ENCODE results near the gene SH3GL2.

The SH3GL2 gene

DNA sequence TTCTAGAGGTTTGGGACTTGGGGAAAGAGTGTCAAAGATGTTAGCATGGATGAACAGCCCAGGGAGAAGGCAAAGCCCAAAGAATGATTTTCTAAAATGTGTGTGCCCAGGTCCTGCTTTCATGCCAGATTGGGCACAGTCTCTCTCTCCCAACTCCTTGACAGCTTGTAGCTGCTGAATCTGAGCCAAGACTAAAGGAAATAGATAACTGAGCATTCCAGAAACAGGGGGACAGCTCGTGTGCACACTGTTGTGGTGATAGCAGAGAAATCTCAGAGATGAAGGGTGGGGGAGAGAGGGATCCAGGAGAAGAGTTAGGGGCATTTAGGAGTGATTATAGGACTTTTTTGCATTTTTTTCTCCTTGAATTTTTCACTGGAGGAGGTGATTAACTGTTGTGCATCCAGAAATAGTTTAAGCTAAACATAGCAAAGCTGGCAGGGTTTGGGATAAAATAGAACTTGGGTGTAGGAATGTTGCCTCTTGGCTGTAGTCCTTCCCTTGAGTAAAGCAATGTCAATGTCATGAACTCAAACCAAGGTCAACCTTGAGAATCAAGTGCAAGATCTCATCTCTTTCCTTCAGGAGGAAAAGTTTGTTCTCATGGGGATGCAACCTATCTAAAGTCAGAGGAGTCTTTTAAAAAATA lies 245.9 kb downstream of the SH3GL2 start:
- no peak for DNase-seq

GRCh38 chr9:17825265-17825659 lies 246.4 kb downstream of the SH3GL2 start:
- DNase-seq: no peak

DNA sequence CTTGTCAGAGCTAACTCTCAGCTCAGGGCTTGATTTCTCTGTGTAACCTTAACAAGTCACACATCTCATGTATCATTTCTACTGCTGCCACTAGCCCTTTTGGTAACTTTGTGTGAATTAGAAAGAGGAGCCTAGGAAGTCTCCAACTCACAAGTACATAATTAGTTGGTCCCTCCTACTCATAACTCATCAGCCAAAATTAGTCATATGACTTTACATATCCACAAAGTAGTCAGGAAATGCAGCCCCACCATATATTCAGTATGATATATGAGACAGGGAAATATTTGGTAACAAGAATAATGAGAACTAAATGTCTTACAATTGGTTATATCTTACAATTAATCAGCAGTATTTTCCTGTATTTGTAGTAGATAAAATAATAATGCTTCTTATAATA lies 250.2 kb downstream of the SH3GL2 start:
- DNase-seq: no peak

DNA sequence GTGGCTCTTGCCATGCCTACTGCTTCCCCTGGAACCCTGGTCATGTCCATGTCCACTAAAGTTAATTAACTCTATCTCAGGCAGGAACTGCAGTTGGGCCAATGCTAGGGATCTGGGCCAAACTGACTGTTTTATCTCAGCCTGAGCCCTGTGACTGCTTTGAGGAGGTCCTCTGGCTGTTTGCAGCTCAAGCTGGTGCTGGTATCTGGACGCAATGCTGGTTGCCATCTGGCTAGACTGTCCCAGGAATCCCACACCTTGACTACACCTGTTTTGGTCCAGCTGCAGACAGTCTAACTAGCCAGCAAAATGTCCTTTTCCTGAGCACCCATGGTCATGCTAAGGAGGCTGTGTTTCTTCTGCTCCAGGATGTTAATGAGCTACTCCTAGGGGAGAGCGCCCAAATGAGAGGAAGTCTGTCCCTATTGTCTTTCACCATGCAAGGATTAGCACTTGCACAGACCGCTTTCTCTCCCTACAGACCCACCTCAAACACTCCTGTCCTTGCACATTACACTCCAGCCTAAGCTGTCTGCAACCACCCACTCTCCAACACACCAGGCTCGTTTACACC lies 251.0 kb downstream of the SH3GL2 start:
- DNase-seq: no peak

GRCh38 chr9:17832812-17833211 lies 253.9 kb downstream of the SH3GL2 start:
- no peak for DNase-seq

DNA sequence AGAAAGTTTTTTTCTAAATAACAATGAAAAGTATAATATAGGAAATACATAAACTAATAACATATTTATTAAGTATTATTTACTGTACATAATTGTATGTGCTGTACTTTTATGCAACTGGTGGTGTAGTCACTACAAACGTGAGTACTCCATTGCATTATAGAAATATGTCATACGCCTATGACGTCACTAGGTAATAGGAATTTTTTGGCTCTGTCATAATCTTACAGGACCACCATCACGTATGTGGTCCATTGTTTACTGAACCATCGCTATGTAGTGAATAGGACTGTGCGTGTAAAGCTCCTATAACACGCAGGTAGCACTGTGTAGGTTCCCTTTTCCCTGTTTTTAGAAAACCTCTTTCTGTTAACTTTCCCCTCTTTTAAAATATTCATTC lies 255.0 kb downstream of the SH3GL2 start:
- no peak for DNase-seq

- no peak for DNase-seq
Observed at GRCh38 chr9:17837965-17838364, 259.1 kb downstream of the SH3GL2 start.

- DNase-seq: no peak
Observed at GRCh38 chr9:17839776-17840175, 260.9 kb downstream of the SH3GL2 start.

DNA sequence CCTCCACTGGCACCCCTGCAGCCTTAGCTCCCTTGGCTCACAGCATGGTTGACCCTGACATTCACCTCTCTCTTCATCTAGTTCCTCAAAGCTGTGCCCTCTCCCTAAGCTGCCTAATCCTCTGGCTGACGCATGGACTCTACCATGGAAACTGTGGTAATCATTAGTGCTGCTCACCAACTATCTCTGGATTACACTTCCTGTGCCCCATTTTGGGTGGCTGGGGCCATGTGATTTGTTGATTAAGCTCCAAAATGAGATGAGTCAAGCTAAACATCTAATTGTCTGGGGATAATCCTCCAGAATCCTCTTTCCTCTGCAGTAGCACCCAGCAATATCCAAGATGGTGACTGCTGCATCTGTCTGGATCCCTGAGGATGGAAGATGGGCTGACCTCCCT lies 264.4 kb downstream of the SH3GL2 start:
- no peak for DNase-seq
